ENCODE data around the gene CLIP4. TPM values are rescaled to one million over a fixed set of nuclear protein-coding genes. Genes with fewer than 3 reads are reported as not detected.

The CLIP4 gene
- total RNA-seq, 2 experiments from 2014 or later, result 25.1 to 26.6 TPM

GRCh38 chr2:29235411-29235810 is 120.2 kb downstream of the CLIP4 start:
- H3K9me3 Mint-ChIP-seq, result no peaks in the 10 kb centered on the region
- CTCF ChIA-PET, result interaction anchor here (0.7 kb wide), 1 partner anchor 1375 kb away, joined by 3 read pairs; no protein-coding TSS in a partner anchor
- intact Hi-C loops (cut with micrococcal nuclease), result no loop called here

GRCh38 chr2:29236074-29236473 is 120.9 kb downstream of the CLIP4 start:
- no peak overlapping the region for H3K27ac Mint-ChIP-seq
- no peaks in the 10 kb centered on the region for H3K9me3 Mint-ChIP-seq
- intact Hi-C loops (cut with micrococcal nuclease), result no loop called here
- H3K36me3 Mint-ChIP-seq (ENCODE audit: low read depth), result no peaks in the 10 kb centered on the region
- H3K27me3 Mint-ChIP-seq (ENCODE audit: low read depth), result peaks cover 5% of the 10 kb centered on the region
- CTCF ChIA-PET, result interaction anchor here (0.7 kb wide), 1 partner anchor 1375 kb away, joined by 3 read pairs; no protein-coding TSS in a partner anchor
- no peaks in the 10 kb centered on the region for H3K4me1 Mint-ChIP-seq (ENCODE audit: low read depth)
- H3K4me3 Mint-ChIP-seq, result no peak overlapping the region
- DNase-seq, result no peak

More at GRCh38 chr2:29235411-29235810, 120.2 kb downstream of the CLIP4 start:
- Mint-ChIP-seq H3K4me3 (no peak overlapping the region), H3K27ac (no peak overlapping the region), H3K36me3 (ENCODE audit: low read depth) (no peaks in the 10 kb centered on the region), H3K4me1 (ENCODE audit: low read depth) (no peaks in the 10 kb centered on the region), H3K27me3 (ENCODE audit: low read depth) (peaks cover 5% of the 10 kb centered on the region)
- DNase-seq, result no peak

- intact Hi-C loops (cut with micrococcal nuclease), result no loop called here
- peaks cover 5% of the 10 kb centered on the region for H3K27me3 Mint-ChIP-seq (ENCODE audit: low read depth)
- H3K27ac Mint-ChIP-seq, result no peak overlapping the region
- H3K9me3 Mint-ChIP-seq, result no peaks in the 10 kb centered on the region
- peak; percentile 27 for DNase-seq
- H3K4me3 Mint-ChIP-seq, result no peak overlapping the region
- no peaks in the 10 kb centered on the region for H3K4me1 Mint-ChIP-seq (ENCODE audit: low read depth)
- no peaks in the 10 kb centered on the region for H3K36me3 Mint-ChIP-seq (ENCODE audit: low read depth)
- CTCF ChIA-PET, result interaction anchor here (1.2 kb wide), 1 partner anchor 601 kb away, joined by 3 read pairs; no protein-coding TSS in a partner anchor
Observed at GRCh38 chr2:29238497-29238896, 123.3 kb downstream of the CLIP4 start.

Other genes with a start within 250 kb of the CLIP4 start
- gene TRMT61B, start 245.1 kb upstream of the CLIP4 start, total RNA-seq, result 10 to 100 TPM; 13.6 to 15.5 TPM
- 10 to 100 TPM; 76.5 to 78.7 TPM for gene WDR43, start 220.7 kb upstream of the CLIP4 start, total RNA-seq
- gene TOGARAM2, start 134.1 kb upstream of the CLIP4 start, total RNA-seq, result 1 to 10 TPM; 1.2 to 2.0 TPM
- not detected for gene PCARE, start 40.9 kb upstream of the CLIP4 start, total RNA-seq